Measurements from ENCODE around the gene TLE2.

Gene TLE2

DNA sequence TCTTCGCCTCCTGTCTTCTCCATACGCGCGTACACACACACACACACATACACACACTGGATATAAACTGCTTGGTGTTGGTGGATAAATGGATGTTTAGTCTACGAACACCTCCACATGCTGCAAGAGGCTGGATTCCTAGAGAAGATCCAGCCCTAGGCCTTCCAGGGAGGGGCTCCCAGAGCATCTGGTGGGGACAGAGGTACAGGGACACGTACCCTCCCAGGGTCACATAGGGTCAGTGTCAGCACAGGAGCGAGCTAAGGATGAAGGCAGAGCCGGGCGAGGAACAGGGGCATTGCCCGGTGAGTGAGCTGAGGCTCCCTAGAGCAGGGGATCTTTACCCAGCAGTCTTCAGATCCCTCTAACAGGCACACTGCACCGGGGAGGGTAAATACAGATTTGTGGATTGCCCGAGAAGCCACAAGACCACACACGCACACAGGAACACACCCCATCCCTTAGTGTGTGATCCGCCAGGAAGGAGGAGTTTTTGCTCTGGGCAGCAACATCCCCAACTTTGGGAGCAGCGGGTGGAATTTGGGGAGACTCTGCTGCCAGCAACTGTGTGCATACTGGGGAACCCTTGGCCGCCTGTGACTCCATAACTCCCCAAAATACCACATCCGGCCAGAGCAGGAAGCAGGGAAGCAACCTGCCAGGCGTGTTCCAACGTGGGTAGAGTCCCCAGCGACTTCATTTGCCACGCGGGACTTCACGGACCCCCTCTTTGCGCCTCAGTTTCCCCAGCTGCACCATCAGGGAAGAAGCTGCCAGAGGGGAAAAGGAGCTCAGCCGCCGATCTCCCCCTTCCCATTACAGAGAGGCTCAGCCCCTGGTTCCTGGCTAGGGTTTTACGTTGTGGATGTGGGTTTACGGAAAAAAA lies 5.8 kb upstream of the TLE2 start:
- Histone ChIP-seq H3K9me3 (ENCODE audit: control insufficient read depth, low read length) (no peaks in the 10 kb centered on the region), H3K4me2 (ENCODE audit: low read length, poor library complexity, severe bottlenecking) (peak overlapping the region; percentile 99), H2AFZ (ENCODE audit: low read depth, low read length) (peak overlapping the region; percentile 15), H2BK12ac (ENCODE audit: low read length in 2 of 2) (peak overlapping the region; percentile 44 to 79), H3K18ac (ENCODE audit: low read depth in 1 of 2, low read length in 2 of 2) (peak overlapping the region; percentile 75 to 90), H3K27ac (ENCODE audit: low read length, poor library complexity, severe bottlenecking) (peak overlapping the region; percentile 48), H3K27me3 (ENCODE audit: control insufficient read depth in 1 of 2, insufficient read depth in 1 of 2, low read length in 2 of 2) (peaks cover 27 to 31% of the 10 kb centered on the region in 2 experiments), H3K9ac (ENCODE audit: low read length) (peak overlapping the region; percentile 92), H3K36me3 (ENCODE audit: control insufficient read depth in 1 of 2, insufficient read depth in 2 of 2, low read depth in 1 of 2, low read length in 2 of 2) (no peaks in the 10 kb centered on the region), H3K14ac (ENCODE audit: low read length in 2 of 2) (peak overlapping the region in 1 of 2 experiments; percentile 79), H4K91ac (ENCODE audit: low read length) (peak overlapping the region; percentile 40), H3K4ac (ENCODE audit: low read depth in 1 of 2, low read length in 2 of 2) (peak overlapping the region; percentile 19 to 92), H3K23ac (ENCODE audit: low read length in 2 of 2) (peak overlapping the region in 1 of 2 experiments; percentile 66), H2BK15ac (ENCODE audit: low read depth, poor library complexity, severe bottlenecking) (peak overlapping the region; percentile 78), H3K79me1 (replicated peaks; ENCODE audit: low read length, poor library complexity, severe bottlenecking) (no peaks in the 10 kb centered on the region), H4K8ac (ENCODE audit: low read length) (peak overlapping the region; percentile 49), H3K4me1 (ENCODE audit: control insufficient read depth, insufficient read depth, low read depth, low read length) (peaks cover 22% of the 10 kb centered on the region), H2AK5ac (ENCODE audit: low read length, severe bottlenecking) (peak overlapping the region; percentile 70), H3K4me3 (ENCODE audit: insufficient read depth in 1 of 2, low read depth in 1 of 2, low read length in 2 of 2) (peak overlapping the region; percentile 49 to 82), H2BK120ac (ENCODE audit: low read depth, low read length) (peak overlapping the region; percentile 65), H2BK5ac (ENCODE audit: low read depth, low read length, poor library complexity, severe bottlenecking) (peak overlapping the region; percentile 75)
- whole genome bisulfite sequencing: 4% methylated on average over 17 of the region's 28 CpGs
- peak; percentile 76 for DNase-seq

DNA sequence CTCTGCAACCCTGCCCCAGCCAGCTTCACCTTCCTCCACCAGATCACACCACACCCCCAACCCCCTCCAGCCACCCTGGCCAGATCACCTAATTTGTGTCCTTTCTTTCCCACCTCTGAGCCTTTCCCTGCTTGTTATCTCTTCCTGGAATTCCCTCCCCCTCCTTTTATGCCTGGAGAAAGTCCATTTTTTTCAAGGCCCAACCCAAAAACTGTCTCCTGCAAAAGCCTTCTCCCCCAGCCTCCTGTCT lies 5.3 kb upstream of the TLE2 start:
- no peaks in the 10 kb centered on the region for H3K79me1 ChIP-seq (replicated peaks; ENCODE audit: low read length, poor library complexity, severe bottlenecking)
- peak overlapping the region in 1 of 2 experiments; percentile 70 for H2BK12ac ChIP-seq (ENCODE audit: low read length in 2 of 2)
- peak overlapping the region; percentile 64 for H2BK120ac ChIP-seq (ENCODE audit: low read depth, low read length)
- H3K4me1 ChIP-seq (ENCODE audit: control insufficient read depth, insufficient read depth, low read depth, low read length): peaks cover 22% of the 10 kb centered on the region
- H2AFZ ChIP-seq (ENCODE audit: low read depth, low read length): no peak overlapping the region
- no peak overlapping the region for H3K4me2 ChIP-seq (ENCODE audit: low read length, poor library complexity, severe bottlenecking)
- H3K27ac ChIP-seq (ENCODE audit: low read length, poor library complexity, severe bottlenecking): no peak overlapping the region
- no peaks in the 10 kb centered on the region for H3K9me3 ChIP-seq (ENCODE audit: control insufficient read depth, low read length)
- H3K18ac ChIP-seq (ENCODE audit: low read depth in 1 of 2, low read length in 2 of 2): peak overlapping the region; percentile 75 to 90
- H3K4me3 ChIP-seq (ENCODE audit: insufficient read depth in 1 of 2, low read depth in 1 of 2, low read length in 2 of 2): peak overlapping the region in 1 of 2 experiments; percentile 82
- DNase-seq: no peak
- no peak overlapping the region for H2BK15ac ChIP-seq (ENCODE audit: low read depth, poor library complexity, severe bottlenecking)
- H2AK5ac ChIP-seq (ENCODE audit: low read length, severe bottlenecking): peak overlapping the region; percentile 67
- peak overlapping the region; percentile 49 for H4K8ac ChIP-seq (ENCODE audit: low read length)
- no peak overlapping the region for H4K91ac ChIP-seq (ENCODE audit: low read length)
- H3K36me3 ChIP-seq (ENCODE audit: control insufficient read depth in 1 of 2, insufficient read depth in 2 of 2, low read depth in 1 of 2, low read length in 2 of 2): no peaks in the 10 kb centered on the region
- peaks cover 32 to 37% of the 10 kb centered on the region in 2 experiments for H3K27me3 ChIP-seq (ENCODE audit: control insufficient read depth in 1 of 2, insufficient read depth in 1 of 2, low read length in 2 of 2)
- H3K4ac ChIP-seq (ENCODE audit: low read depth in 1 of 2, low read length in 2 of 2): no peak overlapping the region
- H2BK5ac ChIP-seq (ENCODE audit: low read depth, low read length, poor library complexity, severe bottlenecking): no peak overlapping the region
- H3K9ac ChIP-seq (ENCODE audit: low read length): peak overlapping the region; percentile 92
- H3K14ac ChIP-seq (ENCODE audit: low read length in 2 of 2): no peak overlapping the region
- no peak overlapping the region for H3K23ac ChIP-seq (ENCODE audit: low read length in 2 of 2)

DNA sequence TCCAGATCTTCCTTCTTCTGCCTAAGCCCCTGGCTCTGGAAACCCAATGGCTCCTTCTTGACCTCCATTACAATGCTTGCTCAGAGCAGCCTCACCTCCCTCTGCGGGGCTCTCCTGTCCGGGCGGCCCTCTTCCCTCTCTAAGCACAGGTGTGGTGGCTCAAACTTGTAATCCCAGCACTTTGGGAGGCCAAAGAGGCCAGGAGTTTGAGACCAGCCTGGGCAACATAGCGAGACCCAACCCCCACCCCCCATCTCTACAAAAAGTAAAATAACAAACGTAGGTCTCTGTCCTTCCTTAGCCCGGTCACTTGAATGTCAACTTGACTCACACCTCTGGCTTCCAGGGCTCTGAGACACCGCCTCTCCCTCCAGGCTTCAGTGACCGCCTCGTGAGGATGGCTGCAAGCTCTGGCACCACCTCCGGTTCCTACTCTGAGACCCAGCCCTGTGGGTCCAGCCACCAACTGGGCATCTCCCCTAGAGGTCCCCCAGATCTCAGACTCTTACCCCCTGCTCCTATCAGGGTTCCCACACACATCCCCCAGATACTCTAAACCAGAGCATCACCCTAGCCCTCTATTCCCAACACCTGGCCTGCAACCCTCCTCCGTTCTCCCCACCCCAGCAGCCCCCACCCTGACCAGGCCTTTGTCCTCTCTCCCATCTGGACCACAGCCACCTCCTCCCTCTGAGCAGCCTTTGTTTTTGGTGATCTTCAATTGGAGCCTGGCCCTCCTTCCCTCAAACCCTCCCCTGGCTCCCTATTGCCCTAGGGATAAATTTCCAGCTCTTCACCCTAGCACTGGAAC lies 4.7 kb upstream of the TLE2 start:
- Histone ChIP-seq H3K4me1 (ENCODE audit: control insufficient read depth, insufficient read depth, low read depth, low read length) (peaks cover 23% of the 10 kb centered on the region), H3K9me3 (ENCODE audit: control insufficient read depth, low read length) (no peaks in the 10 kb centered on the region), H2BK120ac (ENCODE audit: low read depth, low read length) (peak overlapping the region; percentile 64), H4K91ac (ENCODE audit: low read length) (no peak overlapping the region), H3K23ac (ENCODE audit: low read length in 2 of 2) (peak overlapping the region in 1 of 2 experiments; percentile 88), H2AFZ (ENCODE audit: low read depth, low read length) (no peak overlapping the region), H2BK5ac (ENCODE audit: low read depth, low read length, poor library complexity, severe bottlenecking) (no peak overlapping the region), H3K4ac (ENCODE audit: low read depth in 1 of 2, low read length in 2 of 2) (no peak overlapping the region), H2BK12ac (ENCODE audit: low read length in 2 of 2) (peak overlapping the region in 1 of 2 experiments; percentile 70), H2AK5ac (ENCODE audit: low read length, severe bottlenecking) (peak overlapping the region; percentile 67), H2BK15ac (ENCODE audit: low read depth, poor library complexity, severe bottlenecking) (no peak overlapping the region), H3K4me3 (ENCODE audit: insufficient read depth in 1 of 2, low read depth in 1 of 2, low read length in 2 of 2) (no peak overlapping the region), H4K8ac (ENCODE audit: low read length) (peak overlapping the region; percentile 49), H3K9ac (ENCODE audit: low read length) (no peak overlapping the region), H3K18ac (ENCODE audit: low read depth in 1 of 2, low read length in 2 of 2) (peak overlapping the region; percentile 75 to 90), H3K27me3 (ENCODE audit: control insufficient read depth in 1 of 2, insufficient read depth in 1 of 2, low read length in 2 of 2) (peaks cover 32 to 39% of the 10 kb centered on the region in 2 experiments), H3K79me1 (replicated peaks; ENCODE audit: low read length, poor library complexity, severe bottlenecking) (no peaks in the 10 kb centered on the region), H3K4me2 (ENCODE audit: low read length, poor library complexity, severe bottlenecking) (no peak overlapping the region), H3K36me3 (ENCODE audit: control insufficient read depth in 1 of 2, insufficient read depth in 2 of 2, low read depth in 1 of 2, low read length in 2 of 2) (no peaks in the 10 kb centered on the region), H3K14ac (ENCODE audit: low read length in 2 of 2) (peak overlapping the region in 1 of 2 experiments; percentile 15), H3K27ac (ENCODE audit: low read length, poor library complexity, severe bottlenecking) (no peak overlapping the region)
- WGBS: 71% methylated on average over 11 of the region's 11 CpGs
- no peak for DNase-seq

DNA sequence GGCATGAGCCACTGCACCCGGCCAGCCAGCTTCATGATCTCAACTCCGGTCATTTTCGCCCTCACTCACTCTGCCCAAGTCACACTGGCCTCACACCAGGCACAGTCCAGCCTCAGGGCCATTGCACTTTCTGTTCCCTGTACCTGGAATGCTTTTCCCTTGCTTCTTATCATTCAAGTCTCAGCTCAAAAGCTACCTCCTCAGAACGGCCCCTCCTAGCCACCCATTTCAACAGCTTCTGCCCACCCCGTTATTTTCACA lies 2.5 kb upstream of the TLE2 start:
- no peak overlapping the region for H3K14ac ChIP-seq (ENCODE audit: low read length in 2 of 2)
- H3K79me1 ChIP-seq (replicated peaks; ENCODE audit: low read length, poor library complexity, severe bottlenecking): no peaks in the 10 kb centered on the region
- H3K4me3 ChIP-seq (ENCODE audit: insufficient read depth in 1 of 2, low read depth in 1 of 2, low read length in 2 of 2): no peak overlapping the region
- 67% methylated on average over 4 of the region's 5 CpGs for WGBS
- no peak overlapping the region for H3K23ac ChIP-seq (ENCODE audit: low read length in 2 of 2)
- no peak overlapping the region for H3K4ac ChIP-seq (ENCODE audit: low read depth in 1 of 2, low read length in 2 of 2)
- no peak overlapping the region for H3K18ac ChIP-seq (ENCODE audit: low read depth in 1 of 2, low read length in 2 of 2)
- no peak overlapping the region for H3K4me2 ChIP-seq (ENCODE audit: low read length, poor library complexity, severe bottlenecking)
- H3K9ac ChIP-seq (ENCODE audit: low read length): no peak overlapping the region
- no peak overlapping the region for H2BK12ac ChIP-seq (ENCODE audit: low read length in 2 of 2)
- H2AK5ac ChIP-seq (ENCODE audit: low read length, severe bottlenecking): no peak overlapping the region
- no peak overlapping the region for H2BK120ac ChIP-seq (ENCODE audit: low read depth, low read length)
- H2AFZ ChIP-seq (ENCODE audit: low read depth, low read length): no peak overlapping the region
- H3K27me3 ChIP-seq (ENCODE audit: control insufficient read depth in 1 of 2, insufficient read depth in 1 of 2, low read length in 2 of 2): peaks cover 53 to 61% of the 10 kb centered on the region in 2 experiments
- H3K9me3 ChIP-seq (ENCODE audit: control insufficient read depth, low read length): no peaks in the 10 kb centered on the region
- no peak overlapping the region for H2BK5ac ChIP-seq (ENCODE audit: low read depth, low read length, poor library complexity, severe bottlenecking)
- H4K91ac ChIP-seq (ENCODE audit: low read length): no peak overlapping the region
- no peak overlapping the region for H2BK15ac ChIP-seq (ENCODE audit: low read depth, poor library complexity, severe bottlenecking)
- DNase-seq: no peak
- no peaks in the 10 kb centered on the region for H3K36me3 ChIP-seq (ENCODE audit: control insufficient read depth in 1 of 2, insufficient read depth in 2 of 2, low read depth in 1 of 2, low read length in 2 of 2)
- no peak overlapping the region for H3K27ac ChIP-seq (ENCODE audit: low read length, poor library complexity, severe bottlenecking)
- peaks cover 22% of the 10 kb centered on the region for H3K4me1 ChIP-seq (ENCODE audit: control insufficient read depth, insufficient read depth, low read depth, low read length)
- no peak overlapping the region for H4K8ac ChIP-seq (ENCODE audit: low read length)
